Endothelial cell of umbilical vein (primary cell): ENCODE measurements around the gene TRIM69.
"Not testable (repeated sequence)": the region's sequence is repeated elsewhere in the genome, so short reads cannot be mapped to it uniquely, and the experiment has no call there.

Source experiments
- CTCF ChIP-seq, 2 donors: IDR thresholded peaks; 1 replicate in 1 of 2; 2 replicates in 1 of 2; pipeline ENCODE4 v1.5.1; 2011; ENCODE audit warnings: low read length in 2 of 2, mild to moderate bottlenecking in 2 of 2, moderate library complexity in 2 of 2, control low read depth in 1 of 2, inconsistent platforms in 1 of 2, low read depth in 1 of 2; ENCODE audit not compliant: insufficient read depth in 1 of 2; ENCODE audit errors: extremely low read depth in 1 of 2
- GATA2 ChIP-seq: IDR thresholded peaks from 2 replicates; pipeline ENCODE4 v1.7.0; 2011; ENCODE audit warnings: low read depth, mild to moderate bottlenecking, moderate library complexity, mixed read lengths, low read length; ENCODE audit not compliant: insufficient read length, insufficient read depth
- JUN ChIP-seq: IDR thresholded peaks from 2 replicates; pipeline ENCODE4 v1.6.1; 2011; ENCODE audit warnings: borderline replicate concordance, low read depth; ENCODE audit not compliant: insufficient read length, insufficient read depth
- MYC ChIP-seq: IDR thresholded peaks from one replicate; pipeline ENCODE4 v1.6.1; 2011; ENCODE audit warnings: mild to moderate bottlenecking, low read depth, low read length
- POLR2A ChIP-seq: IDR thresholded peaks from 2 replicates; pipeline ENCODE4 v1.6.1; 2012; ENCODE audit warnings: low read depth, mild to moderate bottlenecking, control low read depth, low read length
- POLR2AphosphoS5 ChIP-seq: IDR thresholded peaks from 2 replicates; pipeline ENCODE4 v1.6.1; 2012; ENCODE audit warnings: low read depth, mild to moderate bottlenecking, control low read depth, low read length, moderate library complexity; ENCODE audit not compliant: insufficient read depth
- TF ChIP-seq, protein P1 (sequence below): IDR thresholded peaks from 2 replicates; pipeline ENCODE4 v1.6.1; 2011; ENCODE audit not compliant: insufficient read depth, insufficient read length

- not testable (repeated sequence) for TF ChIP-seq CTCF (IDR thresholded peaks at IDR 0.05; ENCODE audit: extremely low read depth in 1 of 2, insufficient read depth in 1 of 2, low read depth in 1 of 2, low read length in 2 of 2); POLR2A; GATA2; JUN; POLR2AphosphoS5; MYC
- TF ChIP-seq, protein P1, sequence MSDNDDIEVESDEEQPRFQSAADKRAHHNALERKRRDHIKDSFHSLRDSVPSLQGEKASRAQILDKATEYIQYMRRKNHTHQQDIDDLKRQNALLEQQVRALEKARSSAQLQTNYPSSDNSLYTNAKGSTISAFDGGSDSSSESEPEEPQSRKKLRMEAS = not testable (repeated sequence)
Measured at GRCh38 chr15:44784918-44785274, 48.6 kb downstream of the TRIM69 start.
